ENCODE data around the gene VOPP1. TPM values are rescaled to one million over a fixed set of nuclear protein-coding genes. Genes with fewer than 3 reads are reported as not detected.

Gene VOPP1
- total and polyA plus RNA-seq, 9 of the 15 experiments (the other 6 are each of a cell fraction or from before 2014, with no cell fraction given): 8.2 to 45.8 (median 31.2) TPM

DNA sequence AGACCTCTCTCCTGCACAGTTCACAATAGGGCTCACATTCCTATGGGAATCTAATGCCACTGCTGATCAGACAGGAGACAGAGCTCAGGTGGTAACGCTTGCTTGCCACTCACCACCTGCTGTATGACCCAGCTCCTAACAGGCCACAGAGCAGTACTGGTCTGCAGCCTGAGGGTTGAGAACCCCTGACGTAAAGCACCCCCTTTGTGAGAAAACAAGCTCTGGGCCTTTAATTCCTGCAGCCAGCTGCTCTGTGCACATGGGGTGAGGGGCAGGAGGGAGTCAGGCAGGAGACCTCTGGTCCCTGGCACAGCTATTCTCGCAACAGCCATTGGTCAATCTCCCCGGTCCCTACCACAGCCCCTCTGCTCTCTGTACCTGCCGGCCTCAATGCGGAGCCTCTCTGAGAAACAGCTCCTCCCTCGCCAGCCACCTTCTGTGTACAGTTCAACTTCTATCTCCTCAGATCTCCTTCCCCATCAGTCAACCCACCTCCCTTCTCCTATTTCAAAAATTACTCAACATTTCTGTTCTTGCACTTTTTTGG, 105.2 kb downstream of the VOPP1 start:
- no peak overlapping the region for H2AFZ ChIP-seq (ENCODE audit: low read depth, low read length)
- no peak overlapping the region for H3K27ac ChIP-seq (ENCODE audit: extremely low read depth, low read depth, low read length)
- FAIRE-seq (no peak), DNase-seq (ENCODE audit: extremely low read depth in 1 of 4, low spot score in 3 of 4) (no peak), ATAC-seq (no peak)
- intact Hi-C loops (cut with micrococcal nuclease) (no loop called here), in situ Hi-C loops (cut with MboI) (no loop called here)
- no peaks in the 10 kb centered on the region for H3K9me1 ChIP-seq (ENCODE audit: control insufficient read depth, insufficient read depth, low read length)
- CTCF ChIA-PET (ENCODE audit: low intra/inter-chr PET ratio): no interaction called here
- H3K4me2 ChIP-seq (ENCODE audit: insufficient read depth, low read length): no peak overlapping the region
- no peak for TF ChIP-seq ZNF717 (CRISPR knock-in tag; IDR thresholded peaks at IDR 0.05)
- no peak for TF ChIP-seq PML (IDR thresholded peaks at IDR 0.05; ENCODE audit: low read length)
- TF ChIP-seq SIN3B (IDR thresholded peaks at IDR 0.05; ENCODE audit: low read depth): no peak
- no peak for TF ChIP-seq CREM (IDR thresholded peaks at IDR 0.05; ENCODE audit: low read depth)
- BruUV-seq (replicated peaks): no TSS peak
- H3K36me3 ChIP-seq (ENCODE audit: control insufficient read depth, insufficient read depth, low read length): no peaks in the 10 kb centered on the region
- no peaks in the 10 kb centered on the region for H3K27me3 ChIP-seq (ENCODE audit: control insufficient read depth in 2 of 2, insufficient read depth in 2 of 2, low read length in 2 of 2)
- no peak overlapping the region for H3K4me3 ChIP-seq
- H3K4me1 ChIP-seq (replicated peaks in 1 of 2; ENCODE audit: control insufficient read depth in 2 of 2, insufficient read depth in 2 of 2, low read length in 2 of 2): no peaks in the 10 kb centered on the region
- H3K9ac ChIP-seq (ENCODE audit: insufficient read depth in 1 of 2, low read depth in 2 of 2, low read length in 2 of 2): no peak overlapping the region
- POLR2A ChIA-PET: interaction anchor here (0.8 kb wide), 1 partner anchor 16 kb away, joined by 3 read pairs; no protein-coding TSS in a partner anchor
- no peaks in the 10 kb centered on the region for H4K20me1 ChIP-seq (replicated peaks; ENCODE audit: control insufficient read depth, insufficient read depth, low read length)
- peaks cover 2% of the 10 kb centered on the region for H3K9me3 ChIP-seq (replicated peaks; ENCODE audit: control insufficient read depth, insufficient read depth, low read depth, low read length)
- WGBS (ENCODE audit: insufficient coverage, low coverage, missing lambda C conversion rate): 84% methylated on average over 7 of the region's 7 CpGs
- no peaks in the 10 kb centered on the region for H3K79me2 ChIP-seq (ENCODE audit: control insufficient read depth, insufficient read depth, low read length)

DNA sequence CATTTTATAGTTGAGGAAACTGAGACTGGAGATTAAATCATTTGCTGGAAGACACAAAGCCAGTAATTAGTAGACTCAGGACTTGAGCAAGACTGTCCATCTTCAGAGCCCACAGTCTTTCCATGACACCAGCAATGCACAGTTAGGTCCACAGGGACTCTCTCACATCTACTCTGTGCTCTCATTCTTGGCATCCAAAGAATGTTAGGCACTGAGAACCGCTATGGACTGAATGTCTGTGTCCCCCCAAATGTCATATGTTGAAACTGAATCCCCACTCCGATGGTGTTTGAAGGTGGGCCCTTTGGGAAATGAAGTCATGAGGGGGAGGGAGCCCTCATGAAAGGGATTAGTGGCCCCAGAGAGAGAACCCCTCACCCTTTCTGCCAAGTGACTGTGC, 106.6 kb downstream of the VOPP1 start:
- H3K4me2 ChIP-seq (ENCODE audit: insufficient read depth, low read length): no peak overlapping the region
- H4K20me1 ChIP-seq (replicated peaks; ENCODE audit: control insufficient read depth, insufficient read depth, low read length): no peaks in the 10 kb centered on the region
- no peaks in the 10 kb centered on the region for H3K36me3 ChIP-seq (ENCODE audit: control insufficient read depth, insufficient read depth, low read length)
- intact Hi-C loops (cut with micrococcal nuclease): no loop called here
- no peak for FAIRE-seq
- no peaks in the 10 kb centered on the region for H3K27me3 ChIP-seq (ENCODE audit: control insufficient read depth in 2 of 2, insufficient read depth in 2 of 2, low read length in 2 of 2)
- 62% methylated on average over 2 of the region's 2 CpGs for WGBS (ENCODE audit: insufficient coverage, low coverage, missing lambda C conversion rate)
- ChIA-PET POLR2A (no interaction called here), CTCF (ENCODE audit: low intra/inter-chr PET ratio) (no interaction called here)
- H3K9ac ChIP-seq (ENCODE audit: insufficient read depth in 1 of 2, low read depth in 2 of 2, low read length in 2 of 2): no peak overlapping the region
- no peak overlapping the region for H3K4me3 ChIP-seq
- no peak overlapping the region for H3K27ac ChIP-seq (ENCODE audit: extremely low read depth, low read depth, low read length)
- no peaks in the 10 kb centered on the region for H3K4me1 ChIP-seq (replicated peaks in 1 of 2; ENCODE audit: control insufficient read depth in 2 of 2, insufficient read depth in 2 of 2, low read length in 2 of 2)
- no peaks in the 10 kb centered on the region for H3K79me2 ChIP-seq (ENCODE audit: control insufficient read depth, insufficient read depth, low read length)
- DNase-seq (ENCODE audit: extremely low read depth in 1 of 4, low spot score in 3 of 4): no peak
- no TSS peak for BruUV-seq (replicated peaks)
- no peaks in the 10 kb centered on the region for H3K9me1 ChIP-seq (ENCODE audit: control insufficient read depth, insufficient read depth, low read length)
- no peak for ATAC-seq
- no peak overlapping the region for H2AFZ ChIP-seq (ENCODE audit: low read depth, low read length)
- peaks cover 2% of the 10 kb centered on the region for H3K9me3 ChIP-seq (replicated peaks; ENCODE audit: control insufficient read depth, insufficient read depth, low read depth, low read length)
- in situ Hi-C loops (cut with MboI): no loop called here
- TF ChIP-seq KDM2B (CRISPR knock-in tag; IDR thresholded peaks at IDR 0.05) (no peak), ZNF436 (CRISPR knock-in tag; IDR thresholded peaks at IDR 0.05) (no peak), U2AF1 (optimal IDR thresholded peaks at IDR 0.05; ENCODE audit: low read depth, low read length) (no peak), SPI1 (IDR thresholded peaks at IDR 0.05; ENCODE audit: borderline replicate concordance, low read depth, low read length) (no peak), KLF6 (CRISPR knock-in tag; IDR thresholded peaks at IDR 0.05; ENCODE audit: borderline replicate concordance) (no peak)
- TF ChIP-seq, protein P1, sequence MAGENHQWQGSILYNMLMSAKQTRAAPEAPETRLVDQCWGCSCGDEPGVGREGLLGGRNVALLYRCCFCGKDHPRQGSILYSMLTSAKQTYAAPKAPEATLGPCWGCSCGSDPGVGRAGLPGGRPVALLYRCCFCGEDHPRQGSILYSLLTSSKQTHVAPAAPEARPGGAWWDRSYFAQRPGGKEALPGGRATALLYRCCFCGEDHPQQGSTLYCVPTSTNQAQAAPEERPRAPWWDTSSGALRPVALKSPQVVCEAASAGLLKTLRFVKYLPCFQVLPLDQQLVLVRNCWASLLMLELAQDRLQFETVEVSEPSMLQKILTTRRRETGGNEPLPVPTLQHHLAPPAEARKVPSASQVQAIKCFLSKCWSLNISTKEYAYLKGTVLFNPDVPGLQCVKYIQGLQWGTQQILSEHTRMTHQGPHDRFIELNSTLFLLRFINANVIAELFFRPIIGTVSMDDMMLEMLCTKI (IDR thresholded peaks at IDR 0.05; ENCODE audit: partially characterized antibody): no peak
- TF ChIP-seq, protein P2, sequence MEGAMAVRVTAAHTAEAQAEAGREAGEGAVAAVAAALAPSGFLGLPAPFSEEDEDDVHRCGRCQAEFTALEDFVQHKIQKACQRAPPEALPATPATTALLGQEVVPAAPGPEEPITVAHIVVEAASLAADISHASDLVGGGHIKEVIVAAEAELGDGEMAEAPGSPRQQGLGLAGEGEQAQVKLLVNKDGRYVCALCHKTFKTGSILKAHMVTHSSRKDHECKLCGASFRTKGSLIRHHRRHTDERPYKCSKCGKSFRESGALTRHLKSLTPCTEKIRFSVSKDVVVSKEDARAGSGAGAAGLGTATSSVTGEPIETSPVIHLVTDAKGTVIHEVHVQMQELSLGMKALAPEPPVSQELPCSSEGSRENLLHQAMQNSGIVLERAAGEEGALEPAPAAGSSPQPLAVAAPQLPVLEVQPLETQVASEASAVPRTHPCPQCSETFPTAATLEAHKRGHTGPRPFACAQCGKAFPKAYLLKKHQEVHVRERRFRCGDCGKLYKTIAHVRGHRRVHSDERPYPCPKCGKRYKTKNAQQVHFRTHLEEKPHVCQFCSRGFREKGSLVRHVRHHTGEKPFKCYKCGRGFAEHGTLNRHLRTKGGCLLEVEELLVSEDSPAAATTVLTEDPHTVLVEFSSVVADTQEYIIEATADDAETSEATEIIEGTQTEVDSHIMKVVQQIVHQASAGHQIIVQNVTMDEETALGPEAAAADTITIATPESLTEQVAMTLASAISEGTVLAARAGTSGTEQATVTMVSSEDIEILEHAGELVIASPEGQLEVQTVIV (CRISPR knock-in tag; IDR thresholded peaks at IDR 0.05; ENCODE audit: borderline replicate concordance): no peak
- TF ChIP-seq, protein P3, sequence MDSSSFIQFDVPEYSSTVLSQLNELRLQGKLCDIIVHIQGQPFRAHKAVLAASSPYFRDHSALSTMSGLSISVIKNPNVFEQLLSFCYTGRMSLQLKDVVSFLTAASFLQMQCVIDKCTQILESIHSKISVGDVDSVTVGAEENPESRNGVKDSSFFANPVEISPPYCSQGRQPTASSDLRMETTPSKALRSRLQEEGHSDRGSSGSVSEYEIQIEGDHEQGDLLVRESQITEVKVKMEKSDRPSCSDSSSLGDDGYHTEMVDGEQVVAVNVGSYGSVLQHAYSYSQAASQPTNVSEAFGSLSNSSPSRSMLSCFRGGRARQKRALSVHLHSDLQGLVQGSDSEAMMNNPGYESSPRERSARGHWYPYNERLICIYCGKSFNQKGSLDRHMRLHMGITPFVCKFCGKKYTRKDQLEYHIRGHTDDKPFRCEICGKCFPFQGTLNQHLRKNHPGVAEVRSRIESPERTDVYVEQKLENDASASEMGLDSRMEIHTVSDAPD (CRISPR knock-in tag; IDR thresholded peaks at IDR 0.05): no peak
